Activated gamma-delta T cell (primary cell): Measurements from ENCODE around the gene ZW10.
"Not testable (repeated sequence)": the region's sequence is repeated elsewhere in the genome, so short reads cannot be mapped to it uniquely, and the experiment has no call there.

Experiments used
- DNase-seq: peaks from one replicate; lab custom pipeline; 2025; lab: John Stamatoyannopoulos, UW

The ZW10 gene

DNA sequence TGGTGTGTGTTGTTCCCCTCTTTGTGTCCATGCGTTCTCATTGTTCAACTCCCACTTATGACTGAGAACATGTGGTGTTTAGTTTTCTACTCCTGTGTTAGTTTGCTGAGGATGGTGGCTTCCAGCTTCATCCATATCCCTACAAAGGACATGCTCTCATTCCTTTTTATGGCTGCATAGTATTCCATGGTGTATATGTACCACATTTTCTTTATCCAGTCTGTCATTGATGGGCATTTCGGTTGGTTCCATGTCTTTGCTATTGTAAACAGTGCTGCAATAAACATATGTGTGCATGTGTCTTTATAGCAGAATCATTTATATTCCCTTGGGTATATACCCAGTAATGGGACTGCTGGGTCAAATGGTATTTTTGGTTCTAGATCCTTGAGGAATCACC, 10.5 kb downstream of the ZW10 start:
- DNase-seq: not testable (repeated sequence)

GRCh38 chr11:113760241-113760640, 13.3 kb downstream of the ZW10 start:
- DNase-seq: no peak

- no peak for DNase-seq
These were observed 20.6 kb downstream of the ZW10 start for GRCh38 chr11:113752932-113753331.

DNA sequence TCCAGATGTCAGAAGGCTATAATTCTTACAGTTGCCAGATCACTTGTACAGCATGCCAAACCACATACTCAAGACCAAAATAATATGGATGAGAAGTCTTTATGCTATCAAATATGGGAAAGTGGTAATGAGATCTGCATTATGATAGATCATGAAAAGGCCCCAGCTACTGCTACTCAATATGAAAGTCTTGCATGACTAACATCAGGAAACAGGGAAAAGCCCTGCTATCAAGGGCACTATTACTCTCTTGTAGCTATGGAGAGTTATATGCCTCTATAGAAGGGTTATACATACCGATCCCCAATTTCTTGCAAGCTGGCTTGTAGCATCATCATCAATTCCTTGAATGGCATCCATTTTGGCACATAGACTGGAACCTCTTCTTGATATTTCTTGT, 37.2 kb downstream of the ZW10 start:
- no peak for DNase-seq

DNA sequence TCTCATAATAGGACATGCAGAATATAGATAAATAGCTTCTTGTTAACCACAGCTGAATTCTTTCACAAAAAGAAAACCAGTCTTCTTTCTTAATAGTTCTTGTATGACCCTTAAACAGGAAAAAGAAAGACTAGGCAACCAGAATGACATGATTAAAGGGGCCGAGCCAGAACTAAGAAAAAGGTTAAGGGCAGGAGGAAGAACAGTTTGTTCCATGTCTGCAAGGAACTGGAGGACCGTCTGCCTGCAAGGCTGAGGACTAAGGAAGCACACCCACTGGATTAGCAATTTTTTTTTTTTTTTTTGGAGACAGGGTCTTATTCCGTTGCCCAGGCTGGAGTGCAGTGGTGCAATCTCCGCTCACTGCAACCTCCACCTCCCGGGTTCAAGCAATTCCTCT, 41.4 kb downstream of the ZW10 start:
- DNase-seq: no peak

DNA sequence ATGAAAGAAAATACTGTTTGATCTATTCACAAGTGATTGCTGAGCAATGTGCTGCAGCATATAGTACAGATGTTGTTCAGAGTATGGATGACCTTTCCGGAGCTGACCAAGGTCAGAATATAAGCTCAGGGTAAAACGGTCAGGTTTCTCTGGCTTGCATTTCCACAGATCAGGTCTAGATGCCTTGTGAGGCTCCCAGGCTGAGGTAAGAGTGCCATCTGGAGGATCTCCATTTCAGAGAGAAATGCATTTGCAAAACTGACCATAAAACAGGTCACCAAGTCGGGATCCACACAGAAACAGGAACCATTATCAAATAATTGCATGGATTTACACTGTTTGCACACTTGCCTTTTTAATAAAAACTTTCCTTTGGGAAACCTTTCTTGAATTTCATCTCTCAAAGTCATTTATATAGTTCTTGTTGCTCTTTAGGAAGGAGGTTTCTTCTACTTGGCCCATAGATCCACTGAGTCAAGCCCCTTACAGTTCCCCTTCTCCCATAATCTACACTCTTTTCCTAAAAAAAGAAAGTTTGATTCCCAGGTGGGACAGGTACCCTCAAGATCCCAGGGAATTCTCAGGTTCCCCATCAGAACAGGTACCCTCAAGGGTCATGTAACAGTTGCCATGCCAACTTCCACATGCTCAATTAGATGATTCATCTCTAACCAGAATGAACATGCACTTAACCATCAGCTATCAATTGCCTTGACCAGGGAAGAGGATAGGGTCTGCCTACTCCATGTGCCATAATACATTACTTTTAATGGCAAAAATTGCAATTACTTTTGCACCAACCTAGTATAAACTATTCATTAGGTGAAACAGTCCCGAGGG, 42.4 kb downstream of the ZW10 start:
- DNase-seq: no peak

GRCh38 chr11:113729456-113729855, 44.0 kb downstream of the ZW10 start:
- DNase-seq: no peak

- DNase-seq: no peak
These were observed 44.7 kb downstream of the ZW10 start for GRCh38 chr11:113728814-113729213.

DNA sequence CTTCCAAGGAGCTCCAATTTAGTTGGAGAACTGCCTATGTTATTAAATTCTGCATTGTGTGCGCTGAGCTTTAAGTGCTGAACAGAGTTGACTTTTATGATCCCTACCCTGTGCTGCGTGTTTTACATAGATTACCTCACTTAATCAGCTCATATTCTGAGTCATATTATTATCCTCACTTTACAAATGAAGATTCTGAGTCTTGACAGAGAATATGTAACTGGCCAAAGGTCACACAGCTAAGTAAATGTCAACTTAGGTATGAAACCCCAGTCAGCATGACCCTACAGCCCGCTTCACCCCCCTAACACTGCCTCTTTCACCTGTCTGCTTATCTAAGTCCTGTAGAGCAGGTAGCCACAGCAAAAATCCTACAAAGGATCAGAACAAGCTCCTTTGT, 47.6 kb downstream of the ZW10 start:
- DNase-seq: no peak

DNA sequence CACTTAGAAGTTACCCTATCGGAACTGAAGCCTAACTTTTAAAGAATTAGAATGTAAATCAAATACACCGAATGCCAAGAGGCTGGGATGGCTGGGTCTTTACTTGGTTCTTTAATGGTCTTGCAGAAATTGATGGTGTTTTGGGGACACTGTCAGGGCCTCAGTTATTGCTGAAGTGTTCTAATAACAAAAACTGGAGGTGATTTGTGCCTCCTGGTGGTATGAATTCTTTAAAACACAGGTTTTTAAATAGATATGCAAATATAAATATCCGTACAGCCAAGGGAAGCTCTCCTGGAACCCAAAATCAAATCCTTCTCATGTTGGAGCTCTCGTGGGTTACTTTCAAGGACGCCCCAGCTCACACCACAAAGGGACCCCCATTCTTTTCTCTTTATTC, 48.1 kb downstream of the ZW10 start:
- no peak for DNase-seq

GRCh38 chr11:113724778-113725177, 48.7 kb downstream of the ZW10 start:
- no peak for DNase-seq

DNA sequence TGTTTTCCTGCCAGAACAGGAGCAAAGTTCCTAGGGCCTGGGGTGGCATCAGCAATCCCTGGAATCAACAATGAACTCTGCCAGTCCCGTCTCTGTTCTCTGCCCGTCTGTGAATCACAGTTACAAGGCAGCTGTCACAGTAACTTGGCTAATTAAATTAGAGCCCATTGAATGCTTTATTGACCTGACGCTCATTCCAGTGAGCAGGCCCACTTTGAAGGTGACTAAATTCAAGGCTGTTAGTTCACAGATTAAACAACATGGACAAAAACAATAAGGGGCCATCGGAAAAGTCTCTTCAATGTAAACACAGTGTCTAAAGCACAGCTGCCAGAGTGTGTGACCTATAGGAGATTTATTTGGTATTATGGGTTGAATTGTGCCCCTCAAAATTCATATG, 49.7 kb downstream of the ZW10 start:
- no peak for DNase-seq

GRCh38 chr11:113722934-113723333, 50.6 kb downstream of the ZW10 start:
- no peak for DNase-seq

DNA sequence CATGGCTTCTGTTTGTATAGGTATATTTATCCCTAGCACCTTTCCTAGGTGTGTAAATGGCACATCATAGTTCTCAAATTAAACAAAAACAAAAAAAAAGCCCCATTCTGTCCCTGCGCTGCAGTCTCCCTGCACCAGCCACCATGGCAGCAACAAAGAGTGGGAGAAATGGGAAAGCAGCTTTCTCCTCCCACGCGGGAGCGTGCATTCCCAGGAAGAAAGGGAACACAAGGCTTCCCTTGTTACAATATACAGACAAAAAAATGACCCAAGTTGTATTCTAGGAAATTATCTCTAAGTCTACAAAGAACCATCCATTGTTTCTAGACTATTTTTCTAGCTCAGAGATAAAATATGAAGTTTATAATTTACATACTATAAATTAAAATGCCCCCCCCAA, 51.3 kb downstream of the ZW10 start:
- no peak for DNase-seq

GRCh38 chr11:113721462-113722066, 51.9 kb downstream of the ZW10 start:
- DNase-seq: no peak

GRCh38 chr11:113720478-113720877, 53.0 kb downstream of the ZW10 start:
- DNase-seq: not testable (repeated sequence)

DNA sequence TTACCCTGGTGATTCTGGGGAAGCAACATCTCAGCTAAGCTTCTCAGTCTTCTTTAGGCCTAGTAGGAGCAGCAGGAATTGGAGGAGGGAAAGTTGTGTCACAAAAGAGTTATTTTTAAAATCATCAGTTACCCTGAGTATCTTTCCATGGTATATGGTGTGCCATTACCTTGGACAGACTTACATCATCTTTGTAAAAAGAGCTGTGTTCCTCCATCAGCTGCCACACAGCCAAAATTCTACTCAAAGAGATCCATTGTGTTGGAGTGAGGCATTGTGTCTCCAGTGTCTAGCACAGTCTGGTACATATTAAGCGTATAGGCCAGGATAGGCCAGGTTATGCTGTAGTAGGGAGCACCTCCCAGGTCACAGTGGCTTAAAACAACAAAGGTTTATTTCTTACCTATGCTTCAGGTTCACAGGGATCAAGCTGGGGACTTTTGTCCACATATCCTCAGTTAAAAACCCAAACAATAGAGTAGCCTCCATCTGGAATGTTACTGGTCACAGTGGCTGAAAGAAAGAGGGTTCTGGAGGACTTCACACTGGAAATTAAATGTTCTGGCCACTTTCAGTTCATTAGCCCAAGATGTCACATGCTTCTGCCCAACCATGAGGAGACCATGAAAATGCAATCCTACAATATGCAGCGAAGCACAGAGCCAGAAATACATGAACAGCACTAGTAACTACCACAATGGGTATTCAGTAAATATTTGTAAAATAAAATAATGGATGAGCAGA, 57.4 kb downstream of the ZW10 start:
- DNase-seq: no peak

DNA sequence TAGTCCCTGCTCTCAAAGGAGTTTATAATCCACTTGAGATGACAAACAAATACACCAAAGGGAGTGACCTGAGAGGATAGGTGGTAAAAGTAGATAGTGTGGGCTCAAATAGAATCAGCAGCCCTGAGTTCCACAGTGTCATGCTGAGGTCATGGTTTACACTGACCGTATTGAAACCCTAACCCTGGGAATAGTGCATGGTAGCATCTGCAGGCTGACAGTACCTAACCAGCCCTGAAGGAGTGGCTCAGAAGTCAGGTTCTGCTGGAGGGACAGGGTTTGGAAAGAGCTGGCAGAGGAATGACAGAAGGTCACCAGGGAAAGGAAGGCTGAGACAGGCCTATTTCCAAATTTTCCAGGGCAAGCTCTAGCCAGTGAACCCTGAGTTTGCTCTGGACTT, 58.2 kb downstream of the ZW10 start:
- no peak for DNase-seq

- no peak for DNase-seq
These were observed 62.5 kb downstream of the ZW10 start for GRCh38 chr11:113710989-113711388.

GRCh38 chr11:113705871-113706655, 67.4 kb downstream of the ZW10 start, which contains the start of gene TMPRSS5:
Gene TMPRSS5, minus strand, starts transcription at chr11:113706308. Its CDS starts 84 bp downstream, at chr11:113706224.
- no peak for DNase-seq

DNA sequence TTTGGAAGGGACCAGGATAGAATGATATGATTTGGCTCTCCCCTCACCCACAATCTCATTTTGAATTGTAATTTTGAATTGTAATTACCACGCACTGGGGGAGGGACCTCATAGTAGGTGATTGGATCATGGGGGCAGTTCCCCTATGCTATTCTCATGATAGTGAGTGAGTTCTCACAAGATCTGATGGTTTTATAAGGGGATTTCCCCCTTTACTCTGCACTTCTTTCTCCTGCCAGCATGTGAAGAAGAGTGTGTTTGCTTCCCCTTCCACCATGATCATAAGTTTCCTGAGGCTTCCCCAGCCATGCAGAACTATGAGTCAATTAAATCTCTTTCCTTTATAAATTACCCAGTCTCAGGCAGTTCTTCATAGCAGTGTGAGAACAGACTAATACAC, 69.9 kb downstream of the ZW10 start:
- DNase-seq: not testable (repeated sequence)

DNA sequence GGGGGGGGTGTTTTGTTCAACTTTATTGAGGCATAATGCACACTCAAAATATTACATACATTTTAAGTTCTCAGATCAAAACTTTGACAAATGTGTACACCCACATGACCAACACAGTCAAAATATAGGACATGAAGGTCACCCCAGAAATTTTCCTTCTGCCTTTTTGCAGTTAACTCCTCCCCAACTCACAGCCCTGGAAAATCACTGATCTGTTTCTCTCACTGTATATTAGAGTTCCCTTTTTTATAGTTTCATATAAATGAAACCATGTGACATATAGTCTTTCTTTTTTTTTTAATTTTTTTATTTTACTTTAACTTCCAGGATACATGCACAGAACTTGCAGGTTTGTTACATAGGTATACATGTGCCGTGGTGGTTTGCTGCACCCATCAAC, 72.0 kb downstream of the ZW10 start:
- DNase-seq: no peak
